ENCODE measurements around the gene LINGO1.

LINGO1 gene

GRCh38 chr15:77665530-77666295, 33.0 kb upstream of the LINGO1 start:
- TF ChIP-seq, protein P1, sequence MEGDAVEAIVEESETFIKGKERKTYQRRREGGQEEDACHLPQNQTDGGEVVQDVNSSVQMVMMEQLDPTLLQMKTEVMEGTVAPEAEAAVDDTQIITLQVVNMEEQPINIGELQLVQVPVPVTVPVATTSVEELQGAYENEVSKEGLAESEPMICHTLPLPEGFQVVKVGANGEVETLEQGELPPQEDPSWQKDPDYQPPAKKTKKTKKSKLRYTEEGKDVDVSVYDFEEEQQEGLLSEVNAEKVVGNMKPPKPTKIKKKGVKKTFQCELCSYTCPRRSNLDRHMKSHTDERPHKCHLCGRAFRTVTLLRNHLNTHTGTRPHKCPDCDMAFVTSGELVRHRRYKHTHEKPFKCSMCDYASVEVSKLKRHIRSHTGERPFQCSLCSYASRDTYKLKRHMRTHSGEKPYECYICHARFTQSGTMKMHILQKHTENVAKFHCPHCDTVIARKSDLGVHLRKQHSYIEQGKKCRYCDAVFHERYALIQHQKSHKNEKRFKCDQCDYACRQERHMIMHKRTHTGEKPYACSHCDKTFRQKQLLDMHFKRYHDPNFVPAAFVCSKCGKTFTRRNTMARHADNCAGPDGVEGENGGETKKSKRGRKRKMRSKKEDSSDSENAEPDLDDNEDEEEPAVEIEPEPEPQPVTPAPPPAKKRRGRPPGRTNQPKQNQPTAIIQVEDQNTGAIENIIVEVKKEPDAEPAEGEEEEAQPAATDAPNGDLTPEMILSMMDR (IDR thresholded peaks at IDR 0.05; ENCODE audit: insufficient read depth, low read depth, low read length, missing control alignments): no peak
- no peak overlapping the region for H3K4me3 ChIP-seq (ENCODE audit: low read depth, low read length)
- DNase-seq (ENCODE audit: low read depth): no peak

- DNase-seq (ENCODE audit: low read depth): no peak
- TF ChIP-seq, protein P1 (IDR thresholded peaks at IDR 0.05; ENCODE audit: insufficient read depth, low read depth, low read length, missing control alignments): no peak
- H3K4me3 ChIP-seq (ENCODE audit: low read depth, low read length): no peak overlapping the region
Observed at GRCh38 chr15:77664428-77664827, 31.7 kb upstream of the LINGO1 start.

DNA sequence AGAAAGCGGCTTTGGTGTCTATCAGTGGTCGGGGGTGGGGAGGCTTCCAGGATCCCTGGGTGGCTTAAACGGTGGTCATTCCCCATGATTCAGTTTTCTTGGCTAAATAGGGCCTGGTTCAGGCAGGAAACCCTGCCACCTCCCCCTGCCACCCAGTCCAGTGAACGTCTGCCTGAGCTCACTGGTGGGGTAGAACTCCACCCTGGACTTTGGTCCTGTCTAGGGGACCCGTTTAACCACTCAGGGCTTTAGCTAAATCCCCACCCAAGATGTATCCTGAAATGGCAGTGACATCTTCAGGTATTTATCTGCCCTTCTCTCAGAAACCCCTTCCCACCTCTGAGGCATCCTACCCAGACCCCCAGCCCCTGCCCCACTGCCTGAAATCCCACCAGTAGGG, 30.5 kb upstream of the LINGO1 start:
- H3K4me3 ChIP-seq (ENCODE audit: low read depth, low read length): no peak overlapping the region
- no peak for DNase-seq (ENCODE audit: low read depth)
- TF ChIP-seq, protein P1 (IDR thresholded peaks at IDR 0.05; ENCODE audit: insufficient read depth, low read depth, low read length, missing control alignments): no peak

DNA sequence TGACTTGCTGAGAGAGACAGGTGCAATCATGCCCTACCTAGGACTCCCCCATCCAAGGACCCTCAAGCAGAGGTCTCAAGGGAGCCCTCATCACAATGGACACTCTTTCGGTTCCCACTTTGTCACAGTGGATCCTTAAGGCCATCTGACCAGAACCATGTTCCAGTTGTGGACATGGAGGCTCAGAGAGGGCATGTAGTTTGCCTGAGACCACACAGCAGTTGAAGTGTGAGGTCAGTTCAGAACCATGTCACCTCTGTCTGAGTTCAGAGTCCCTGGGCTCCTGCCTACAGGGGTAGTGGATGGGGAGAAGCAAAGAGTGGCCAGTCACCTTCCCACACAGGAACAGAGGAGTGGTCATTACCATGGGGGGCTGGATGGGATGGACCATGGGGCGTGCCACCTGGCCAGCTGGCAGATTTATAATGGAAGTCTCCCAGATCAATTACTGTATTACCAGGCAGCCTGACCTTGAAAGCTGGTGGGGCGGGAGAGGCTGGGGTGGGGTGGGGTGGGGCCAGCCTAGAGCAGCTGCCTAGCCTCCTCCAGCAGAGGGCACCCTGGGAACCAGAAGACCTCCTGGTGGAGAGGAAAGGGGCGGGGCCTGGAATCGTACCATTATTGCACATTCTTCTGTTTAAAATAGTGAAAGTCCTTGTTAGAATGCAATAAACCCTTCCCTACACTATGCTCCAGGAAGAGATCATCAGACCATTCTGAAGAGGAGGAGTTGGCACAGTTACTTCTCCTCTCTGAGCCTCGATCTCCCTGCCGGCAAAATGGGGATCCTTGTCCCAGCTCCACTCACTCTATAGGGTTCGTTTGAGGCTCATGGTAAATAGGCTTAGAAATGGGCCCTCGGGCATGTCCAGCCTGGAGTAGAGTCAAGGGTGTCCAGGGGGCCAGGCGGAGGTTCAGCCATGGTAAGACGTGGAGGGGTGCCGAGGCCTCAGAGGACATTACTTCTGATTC, 26.9 kb upstream of the LINGO1 start:
- DNase-seq (ENCODE audit: low read depth): peak; percentile 54
- TF ChIP-seq, protein P1 (IDR thresholded peaks at IDR 0.05; ENCODE audit: insufficient read depth, low read depth, low read length, missing control alignments): peak; percentile 49
- no peak overlapping the region for H3K4me3 ChIP-seq (ENCODE audit: low read depth, low read length)

DNA sequence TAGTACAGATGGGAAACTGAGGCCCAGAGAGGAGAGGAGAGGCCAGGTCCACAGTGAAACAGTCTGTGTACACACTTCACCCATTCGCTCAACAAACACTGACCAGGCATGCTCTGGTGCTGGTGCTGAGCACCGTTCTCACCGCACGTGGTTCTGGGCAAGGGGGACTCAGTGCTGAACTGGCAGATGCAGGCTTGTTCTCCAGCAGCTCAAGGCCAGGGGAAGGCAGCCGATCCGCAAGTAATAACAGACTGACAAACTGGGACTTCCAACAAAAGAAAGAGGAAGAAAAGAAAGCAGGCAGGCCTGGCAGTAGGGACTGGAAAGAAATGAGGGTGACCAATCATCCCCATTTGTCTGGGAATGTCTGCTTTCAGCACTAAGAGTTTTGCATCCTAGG, 25.6 kb upstream of the LINGO1 start:
- DNase-seq (ENCODE audit: low read depth): no peak
- TF ChIP-seq, protein P1 (IDR thresholded peaks at IDR 0.05; ENCODE audit: insufficient read depth, low read depth, low read length, missing control alignments): no peak
- no peak overlapping the region for H3K4me3 ChIP-seq (ENCODE audit: low read depth, low read length)

DNA sequence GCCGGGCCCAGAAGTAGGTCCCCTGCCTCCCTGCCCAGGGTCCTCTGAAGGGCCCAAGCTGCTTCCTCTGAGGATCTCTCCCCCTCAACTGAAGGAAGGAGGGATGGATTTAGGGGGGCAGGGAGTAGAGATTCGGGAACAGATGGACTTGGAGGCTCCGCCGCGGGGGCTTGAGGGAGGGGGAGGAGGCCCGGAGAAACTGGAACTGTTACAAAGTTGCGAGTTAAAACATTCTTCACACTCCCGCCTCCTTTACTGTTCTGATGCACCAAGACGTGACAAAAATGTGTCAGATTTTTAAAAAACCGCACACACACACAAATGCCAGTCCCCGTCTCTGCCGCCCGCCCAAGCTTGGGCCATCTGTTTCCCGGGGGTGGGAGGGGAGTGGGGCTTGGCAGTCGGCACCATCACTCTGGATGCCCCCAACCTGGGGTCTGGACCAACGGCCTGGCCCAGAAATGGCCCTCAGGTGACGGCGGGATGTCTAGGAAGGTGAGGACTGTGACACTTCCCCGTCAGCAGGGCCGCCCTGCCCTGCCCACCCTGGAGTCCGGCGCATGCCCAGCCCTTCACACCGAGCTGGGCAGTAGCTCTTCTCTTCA, 25.0 kb upstream of the LINGO1 start:
- TF ChIP-seq, protein P1 (IDR thresholded peaks at IDR 0.05; ENCODE audit: insufficient read depth, low read depth, low read length, missing control alignments): no peak
- H3K4me3 ChIP-seq (ENCODE audit: low read depth, low read length): no peak overlapping the region
- no peak for DNase-seq (ENCODE audit: low read depth)
